HCT116 (cell line): ENCODE data around the gene RUNDC1.

Source experiments
- EZH2 ChIP-seq: fragments of 200-600 bp; sonication (generic); IDR thresholded peaks from 2 replicates; pipeline ENCODE4 v1.6.1; 2017; ENCODE audit warnings: antibody characterized with exemption, mixed run types
- POLR2AphosphoS5 ChIP-seq: IDR thresholded peaks from 2 replicates; pipeline ENCODE4 v1.6.1; 2011; ENCODE audit warnings: mild to moderate bottlenecking, low read depth, low read length, moderate library complexity
- SIN3A ChIP-seq: IDR thresholded peaks from 2 replicates; pipeline ENCODE4 v1.6.1; 2012; ENCODE audit warnings: low read depth
- TCF7L2 ChIP-seq: IDR thresholded peaks from 2 replicates; pipeline ENCODE4 v1.7.0; 2011; ENCODE audit warnings: borderline replicate concordance, inconsistent platforms; ENCODE audit not compliant: insufficient read depth, insufficient read length; ENCODE audit errors: extremely low read depth
- YY1 ChIP-seq: IDR thresholded peaks from 2 replicates; pipeline ENCODE4 v1.6.1; 2011; ENCODE audit warnings: low read length, low read depth, moderate library complexity, mild to moderate bottlenecking; ENCODE audit not compliant: insufficient replicate concordance; ENCODE audit errors: extremely low read depth
- TF ChIP-seq, protein P1 (sequence below), 3 experiments: fragments of 200-600 bp in 1 of 3; sonication (generic) in 1 of 3; IDR thresholded peaks in 2 of 3; conservative IDR thresholded peaks in 1 of 3; 2 replicates each; pipeline ENCODE4 v1.5.1; 2012 to 2017; ENCODE audit warnings: low read depth in 2 of 3, low read length in 2 of 3, antibody characterized with exemption in 1 of 3, borderline replicate concordance in 1 of 3, control low read depth in 1 of 3, mild to moderate bottlenecking in 1 of 3, mixed read lengths in 1 of 3, mixed run types in 1 of 3, moderate library complexity in 1 of 3; ENCODE audit not compliant: insufficient read depth in 1 of 3

- TF ChIP-seq POLR2AphosphoS5 (peak; percentile 34; the same call in 1 of the 2 replicates), EZH2 (no peak), SIN3A (peak; percentile 53; the same call in 1 of the 2 replicates), YY1 (peak; percentile 19), TCF7L2 (no peak)
- TF ChIP-seq, protein P1, sequence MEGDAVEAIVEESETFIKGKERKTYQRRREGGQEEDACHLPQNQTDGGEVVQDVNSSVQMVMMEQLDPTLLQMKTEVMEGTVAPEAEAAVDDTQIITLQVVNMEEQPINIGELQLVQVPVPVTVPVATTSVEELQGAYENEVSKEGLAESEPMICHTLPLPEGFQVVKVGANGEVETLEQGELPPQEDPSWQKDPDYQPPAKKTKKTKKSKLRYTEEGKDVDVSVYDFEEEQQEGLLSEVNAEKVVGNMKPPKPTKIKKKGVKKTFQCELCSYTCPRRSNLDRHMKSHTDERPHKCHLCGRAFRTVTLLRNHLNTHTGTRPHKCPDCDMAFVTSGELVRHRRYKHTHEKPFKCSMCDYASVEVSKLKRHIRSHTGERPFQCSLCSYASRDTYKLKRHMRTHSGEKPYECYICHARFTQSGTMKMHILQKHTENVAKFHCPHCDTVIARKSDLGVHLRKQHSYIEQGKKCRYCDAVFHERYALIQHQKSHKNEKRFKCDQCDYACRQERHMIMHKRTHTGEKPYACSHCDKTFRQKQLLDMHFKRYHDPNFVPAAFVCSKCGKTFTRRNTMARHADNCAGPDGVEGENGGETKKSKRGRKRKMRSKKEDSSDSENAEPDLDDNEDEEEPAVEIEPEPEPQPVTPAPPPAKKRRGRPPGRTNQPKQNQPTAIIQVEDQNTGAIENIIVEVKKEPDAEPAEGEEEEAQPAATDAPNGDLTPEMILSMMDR (IDR thresholded peaks at IDR 0.05 in 2 of 3, conservative IDR thresholded peaks at IDR 0.05 in 1 of 3; ENCODE audit: borderline replicate concordance in 1 of 3, insufficient read depth in 1 of 3, low read depth in 2 of 3, low read length in 2 of 3) = peak in 2 of 3 experiments; percentile 23 to 31; a peak in 2 of 6 replicates
Measured at GRCh38 chr17:43003542-43004172, 23.3 kb downstream of the RUNDC1 start.
